Smooth muscle cell (in vitro differentiated cells): ENCODE data around the gene KANSL2. TPM values are rescaled to one million over a fixed set of nuclear protein-coding genes. Genes with fewer than 3 reads are reported as not detected.
"Not testable (repeated sequence)": the region's sequence is repeated elsewhere in the genome, so short reads cannot be mapped to it uniquely, and the experiment has no call there.

ENCODE experiments used
- DNase-seq: peaks from one replicate; lab custom pipeline; 2025; ENCODE audit not compliant: unreplicated experiment; lab: John Stamatoyannopoulos, UW
- H2AFZ ChIP-seq: fragments of 200-600 bp; sonication (generic); 2 replicates; pipeline ENCODE4 v1.6.0; 2016; ENCODE audit warnings: antibody characterized with exemption, low read depth, mild to moderate bottlenecking
- H3F3A ChIP-seq: fragments of 200-600 bp; sonication (generic); 2 replicates; pipeline ENCODE4 v1.6.0; 2017; ENCODE audit warnings: antibody characterized with exemption, low read depth
- H3K27ac ChIP-seq: fragments of 200-600 bp; sonication (generic); 2 replicates; pipeline ENCODE4 v1.5.1; 2016; ENCODE audit warnings: low read depth, mild to moderate bottlenecking
- H3K27me3 ChIP-seq: fragments of 200-600 bp; sonication (generic); 2 replicates; pipeline ENCODE4 v1.6.1; 2016; ENCODE audit warnings: low read depth, mild to moderate bottlenecking
- H3K36me3 ChIP-seq: fragments of 200-600 bp; sonication (generic); 2 replicates; pipeline ENCODE4 v1.5.1; 2016; ENCODE audit warnings: low read depth
- H3K4me1 ChIP-seq: fragments of 200-600 bp; sonication (generic); 2 replicates; pipeline ENCODE4 v1.5.1; 2016; ENCODE audit warnings: low read depth
- H3K4me2 ChIP-seq: fragments of 200-600 bp; sonication (generic); 2 replicates; pipeline ENCODE4 v1.6.0; 2016; ENCODE audit warnings: mild to moderate bottlenecking
- H3K4me3 ChIP-seq: fragments of 200-600 bp; sonication (generic); 2 replicates; pipeline ENCODE4 v1.5.1; 2016; ENCODE audit warnings: mild to moderate bottlenecking
- H3K79me2 ChIP-seq: fragments of 200-600 bp; sonication (generic); 2 replicates; pipeline ENCODE4 v1.6.0; 2016; ENCODE audit warnings: low read depth, mild to moderate bottlenecking
- H3K9ac ChIP-seq: fragments of 200-600 bp; sonication (generic); 2 replicates; pipeline ENCODE4 v1.6.0; 2016; ENCODE audit warnings: low read depth
- H3K9me3 ChIP-seq: fragments of 200-600 bp; sonication (generic); replicated peaks from 2 replicates; pipeline ENCODE4 v1.5.1; 2016; ENCODE audit warnings: low read depth
- H4K20me1 ChIP-seq: fragments of 200-600 bp; sonication (generic); 2 replicates; pipeline ENCODE4 v1.6.0; 2016; ENCODE audit warnings: low read depth
- WGBS: methylation state at CpG from one replicate; pipeline ENCODE4 v1.1.7; 2016; ENCODE audit warnings: low lambda C conversion rate; 5-methylcytosine and 5-hydroxymethylcytosine counted together
- polyA plus RNA-seq: library from polyadenylated mRNA; unstranded; fragments of >200 nt; fragmentation: Nextera tagmentation; extraction: Ambion mirVana; gene quantifications from 2 replicates; pipeline ENCODE4 v1.2.1, GENCODE V29; 2016
- total RNA-seq: library from RNA; depleted of rRNA; stranded (reverse); fragments of >200 nt; gene quantifications from 2 replicates; pipeline ENCODE4 v1.2.3, GENCODE V29; 2014
- TF ChIP-seq, protein P1 (sequence below): fragments of 200-600 bp; sonication (generic); IDR thresholded peaks from 2 replicates; pipeline ENCODE4 v1.5.1; 2017; ENCODE audit warnings: borderline replicate concordance, mild to moderate bottlenecking, antibody characterized with exemption; ENCODE audit not compliant: insufficient read depth, poor library complexity, severe bottlenecking

The KANSL2 gene, protein sequence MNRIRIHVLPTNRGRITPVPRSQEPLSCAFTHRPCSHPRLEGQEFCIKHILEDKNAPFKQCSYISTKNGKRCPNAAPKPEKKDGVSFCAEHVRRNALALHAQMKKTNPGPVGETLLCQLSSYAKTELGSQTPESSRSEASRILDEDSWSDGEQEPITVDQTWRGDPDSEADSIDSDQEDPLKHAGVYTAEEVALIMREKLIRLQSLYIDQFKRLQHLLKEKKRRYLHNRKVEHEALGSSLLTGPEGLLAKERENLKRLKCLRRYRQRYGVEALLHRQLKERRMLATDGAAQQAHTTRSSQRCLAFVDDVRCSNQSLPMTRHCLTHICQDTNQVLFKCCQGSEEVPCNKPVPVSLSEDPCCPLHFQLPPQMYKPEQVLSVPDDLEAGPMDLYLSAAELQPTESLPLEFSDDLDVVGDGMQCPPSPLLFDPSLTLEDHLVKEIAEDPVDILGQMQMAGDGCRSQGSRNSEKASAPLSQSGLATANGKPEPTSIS
- 40.7 and 79.0 TPM in 2 replicates for total RNA-seq
- 27.9 and 29.7 TPM in 2 replicates for polyA plus RNA-seq

DNA sequence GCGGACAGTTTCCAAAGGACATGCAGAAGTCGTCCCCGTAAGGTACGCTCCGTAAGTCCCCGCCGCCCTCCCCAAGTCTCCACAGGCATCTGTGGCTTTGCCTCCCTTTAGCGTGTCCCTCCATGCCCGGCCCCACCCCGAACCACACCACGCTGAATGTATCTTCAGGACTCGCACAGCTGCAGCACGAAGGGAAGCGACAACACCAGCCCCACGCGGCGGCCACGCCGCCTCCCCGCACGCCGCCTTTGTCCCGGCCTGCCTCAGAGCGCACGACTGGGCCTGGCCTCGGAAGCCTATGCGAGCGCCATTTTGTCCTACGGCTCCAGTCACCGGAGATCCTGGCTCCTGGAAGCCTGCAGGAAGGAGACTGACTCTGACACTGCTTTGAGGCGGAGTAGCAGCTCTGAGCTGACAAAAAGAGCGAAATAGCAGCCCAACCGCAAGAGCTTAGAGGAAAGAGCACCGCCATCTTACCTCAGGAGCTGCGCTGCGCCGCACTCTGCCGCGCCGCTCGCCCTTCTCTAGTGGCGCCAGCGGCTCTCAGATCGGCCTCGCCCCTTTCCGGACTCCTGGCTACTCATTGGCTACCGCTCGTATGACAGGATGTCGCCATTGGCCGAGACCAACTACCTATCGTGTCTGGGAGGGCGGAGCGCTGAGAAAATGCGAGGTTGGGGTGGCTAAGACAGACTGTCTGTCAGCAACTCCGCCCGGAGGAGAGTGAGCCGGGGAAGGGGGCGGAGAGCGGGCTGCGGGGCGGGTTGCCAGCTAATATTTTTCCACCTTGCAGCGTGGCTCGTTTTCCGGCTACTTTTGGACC, at the start of gene KANSL2:
KANSL2 (minus strand) TSS at position 529 of the 823 bp plus-strand sequence. CDS start 606 bp downstream, outside the sequence.
- H3K4me2 ChIP-seq, result peak within 1 kb of the TSS; percentile 98
- H3K9me3 ChIP-seq, result no peaks in the 10 kb centered on the region
- no peaks in the 10 kb centered on the region for H3F3A ChIP-seq
- DNase-seq, result peak; percentile 77
- H3K4me3 ChIP-seq, result peak within 1 kb of the TSS; percentile 91
- peaks cover 49% of the 10 kb centered on the region for H3K79me2 ChIP-seq
- peak within 1 kb of the TSS; percentile 91 for H3K9ac ChIP-seq
- under 1% methylated on average over 62 of the region's 64 CpGs for WGBS
- H3K27me3 ChIP-seq, result no peaks in the 10 kb centered on the region
- peaks cover 38% of the 10 kb centered on the region for H3K4me1 ChIP-seq
- H4K20me1 ChIP-seq, result peaks cover 47% of the 10 kb centered on the region
- peaks cover 13% of the 10 kb centered on the region for H3K36me3 ChIP-seq
- TF ChIP-seq, protein P1, sequence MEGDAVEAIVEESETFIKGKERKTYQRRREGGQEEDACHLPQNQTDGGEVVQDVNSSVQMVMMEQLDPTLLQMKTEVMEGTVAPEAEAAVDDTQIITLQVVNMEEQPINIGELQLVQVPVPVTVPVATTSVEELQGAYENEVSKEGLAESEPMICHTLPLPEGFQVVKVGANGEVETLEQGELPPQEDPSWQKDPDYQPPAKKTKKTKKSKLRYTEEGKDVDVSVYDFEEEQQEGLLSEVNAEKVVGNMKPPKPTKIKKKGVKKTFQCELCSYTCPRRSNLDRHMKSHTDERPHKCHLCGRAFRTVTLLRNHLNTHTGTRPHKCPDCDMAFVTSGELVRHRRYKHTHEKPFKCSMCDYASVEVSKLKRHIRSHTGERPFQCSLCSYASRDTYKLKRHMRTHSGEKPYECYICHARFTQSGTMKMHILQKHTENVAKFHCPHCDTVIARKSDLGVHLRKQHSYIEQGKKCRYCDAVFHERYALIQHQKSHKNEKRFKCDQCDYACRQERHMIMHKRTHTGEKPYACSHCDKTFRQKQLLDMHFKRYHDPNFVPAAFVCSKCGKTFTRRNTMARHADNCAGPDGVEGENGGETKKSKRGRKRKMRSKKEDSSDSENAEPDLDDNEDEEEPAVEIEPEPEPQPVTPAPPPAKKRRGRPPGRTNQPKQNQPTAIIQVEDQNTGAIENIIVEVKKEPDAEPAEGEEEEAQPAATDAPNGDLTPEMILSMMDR, result no peak
- peak within 1 kb of the TSS; percentile 87 for H2AFZ ChIP-seq
- peak within 1 kb of the TSS; percentile 83 for H3K27ac ChIP-seq

DNA sequence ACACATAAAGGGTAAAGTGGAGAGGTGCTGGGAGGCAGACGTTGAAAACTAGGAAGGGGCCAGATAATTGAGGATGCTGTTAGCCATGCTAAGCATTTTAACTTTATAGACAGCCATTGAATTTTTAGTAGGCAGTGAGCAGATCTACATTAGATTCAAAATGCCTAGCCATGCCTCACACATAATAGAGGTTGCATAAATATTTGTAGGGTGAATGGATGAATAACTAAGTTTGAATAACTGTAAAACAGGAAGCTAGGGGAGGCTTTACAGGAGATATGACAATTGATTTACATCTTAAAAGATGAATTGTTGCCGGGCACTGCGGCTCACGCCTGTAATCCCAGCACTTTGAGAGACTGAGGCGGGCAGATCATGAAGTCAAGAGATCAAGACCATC, 46.8 kb upstream of the KANSL2 start:
- Histone ChIP-seq H3K4me2 (no peak overlapping the region), H4K20me1 (no peaks in the 10 kb centered on the region), H3K27me3 (no peaks in the 10 kb centered on the region), H3K27ac (no peak overlapping the region), H3F3A (no peaks in the 10 kb centered on the region), H3K36me3 (no peaks in the 10 kb centered on the region), H3K4me3 (no peak overlapping the region), H3K9ac (no peak overlapping the region), H2AFZ (no peak overlapping the region), H3K4me1 (no peaks in the 10 kb centered on the region), H3K79me2 (no peaks in the 10 kb centered on the region), H3K9me3 (no peaks in the 10 kb centered on the region)
- whole genome bisulfite sequencing, result 88% methylated on average over 5 of the region's 5 CpGs
- TF ChIP-seq, protein P1, result no peak
- DNase-seq, result no peak

DNA sequence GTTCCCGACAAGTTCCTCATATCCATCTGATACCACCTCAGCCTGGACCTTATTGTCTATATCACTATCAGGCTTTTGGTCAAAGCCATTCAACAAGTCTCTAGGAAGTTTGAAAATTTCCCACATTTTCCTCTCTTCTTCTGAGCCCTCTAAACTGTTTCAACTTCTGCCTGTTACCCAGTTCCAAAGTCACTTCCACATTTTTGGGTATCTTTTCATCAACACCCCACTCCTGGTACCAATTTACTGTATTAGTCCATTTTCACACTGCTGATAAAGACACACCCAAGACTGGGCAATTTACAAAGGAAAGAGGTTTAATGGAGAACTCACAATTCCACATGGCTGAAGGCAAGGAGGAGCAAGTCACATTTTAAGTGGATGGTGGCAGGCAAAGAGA, 38.7 kb upstream of the KANSL2 start:
- not testable (repeated sequence) for H3F3A ChIP-seq, H3K4me2 ChIP-seq, H3K79me2 ChIP-seq, H3K36me3 ChIP-seq, DNase-seq, H2AFZ ChIP-seq, H3K27ac ChIP-seq, H3K9ac ChIP-seq, H3K4me1 ChIP-seq, H3K9me3 ChIP-seq, H4K20me1 ChIP-seq, H3K4me3 ChIP-seq, H3K27me3 ChIP-seq
- 100% methylated on average over 1 of the region's 1 CpG for WGBS

DNA sequence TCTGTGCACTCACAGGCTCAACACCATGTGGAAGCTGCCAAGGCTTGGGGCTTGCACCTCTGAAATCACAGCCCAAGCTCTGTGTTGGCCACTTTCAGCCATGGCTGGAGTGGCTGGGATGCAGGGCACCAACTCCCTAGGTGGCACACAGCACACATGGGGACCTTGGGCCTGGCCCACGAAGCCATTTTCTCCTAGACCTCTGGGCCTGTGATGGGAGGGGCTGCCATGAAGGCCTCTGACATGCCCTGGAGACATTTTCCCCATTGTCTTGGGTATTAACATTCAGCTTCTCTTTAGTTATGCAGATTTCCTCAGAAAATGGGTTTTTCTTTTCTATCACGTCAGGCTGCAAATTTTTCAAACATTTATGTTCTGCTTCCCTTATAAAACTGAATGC, 38.1 kb upstream of the KANSL2 start:
- DNase-seq, H3K36me3 ChIP-seq, H3K4me2 ChIP-seq, H3K4me1 ChIP-seq, H2AFZ ChIP-seq, H3K27ac ChIP-seq, H3K27me3 ChIP-seq, H4K20me1 ChIP-seq, H3F3A ChIP-seq, H3K9me3 ChIP-seq, H3K4me3 ChIP-seq, H3K9ac ChIP-seq: not testable (repeated sequence)
- peaks cover 11% of the 10 kb centered on the region for H3K79me2 ChIP-seq
- WGBS, result 83% methylated on average over 2 of the region's 2 CpGs

DNA sequence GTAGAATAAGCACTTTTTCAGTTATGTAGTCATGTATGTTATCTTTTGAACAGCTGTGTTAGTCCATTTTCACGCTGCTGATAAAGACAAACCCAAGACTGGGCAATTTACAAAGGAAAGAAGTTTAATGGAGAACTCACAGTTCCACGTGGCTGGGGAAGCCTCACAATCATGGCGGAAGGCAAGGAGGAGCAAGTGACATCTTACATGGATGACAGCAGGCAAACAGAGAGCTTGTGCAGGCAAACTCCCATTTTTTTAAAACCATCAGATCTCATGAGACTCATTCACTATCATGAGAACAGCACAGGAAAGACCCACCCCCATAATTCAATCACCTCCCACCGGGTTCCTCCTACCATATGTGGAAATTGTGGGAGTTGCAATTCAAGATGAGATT, 37.0 kb upstream of the KANSL2 start:
- H3K79me2 ChIP-seq, result peaks cover 22% of the 10 kb centered on the region
- not testable (repeated sequence) for H3K27ac ChIP-seq, H3K4me2 ChIP-seq, H3K27me3 ChIP-seq, H3K9me3 ChIP-seq, H3F3A ChIP-seq, DNase-seq, H2AFZ ChIP-seq, H3K4me3 ChIP-seq, H3K36me3 ChIP-seq, H3K9ac ChIP-seq
- H4K20me1 ChIP-seq, result peaks cover 13% of the 10 kb centered on the region
- H3K4me1 ChIP-seq, result peaks cover 16% of the 10 kb centered on the region
- WGBS, result 94% methylated on average over 4 of the region's 4 CpGs
